Measurements from ENCODE around the gene EML1.

- no peak for TF ChIP-seq MAX (IDR thresholded peaks at IDR 0.05; ENCODE audit: low read depth, low read length)
- no peak for TF ChIP-seq CTCF (IDR thresholded peaks at IDR 0.05; ENCODE audit: low read depth, low read length)
- no peak for TF ChIP-seq POLR2A (IDR thresholded peaks at IDR 0.05; ENCODE audit: extremely low read depth, insufficient read length)
Observed at GRCh38 chr14:99792210-99792535, 1.0 kb upstream of the EML1 start.

Measured in NB4 (cell line).